ENCODE measurements around the gene DLG2.

DLG2 gene

DNA sequence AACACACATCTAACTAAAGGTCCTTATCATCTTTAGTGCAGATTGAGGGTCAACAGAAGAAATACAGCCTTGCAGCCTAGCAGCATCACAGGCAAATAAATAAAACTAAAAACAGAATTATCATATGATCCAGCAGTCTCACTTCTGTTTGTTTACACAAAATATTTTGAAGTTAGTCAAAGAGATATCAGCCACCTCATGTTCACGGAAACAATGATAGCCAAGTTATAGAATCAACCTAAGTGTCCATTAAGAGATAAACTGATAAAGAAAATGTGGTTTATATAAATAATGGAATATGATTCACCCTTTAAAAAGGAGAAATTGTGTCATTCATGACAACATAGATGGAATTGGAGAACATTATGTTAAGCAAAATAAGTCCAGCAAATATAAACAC is 1602.9 kb downstream of the DLG2 start:
- no peak for DNase-seq

- no peak for DNase-seq
Observed at GRCh38 chr11:84022695-84023094, 1604.4 kb downstream of the DLG2 start.

DNA sequence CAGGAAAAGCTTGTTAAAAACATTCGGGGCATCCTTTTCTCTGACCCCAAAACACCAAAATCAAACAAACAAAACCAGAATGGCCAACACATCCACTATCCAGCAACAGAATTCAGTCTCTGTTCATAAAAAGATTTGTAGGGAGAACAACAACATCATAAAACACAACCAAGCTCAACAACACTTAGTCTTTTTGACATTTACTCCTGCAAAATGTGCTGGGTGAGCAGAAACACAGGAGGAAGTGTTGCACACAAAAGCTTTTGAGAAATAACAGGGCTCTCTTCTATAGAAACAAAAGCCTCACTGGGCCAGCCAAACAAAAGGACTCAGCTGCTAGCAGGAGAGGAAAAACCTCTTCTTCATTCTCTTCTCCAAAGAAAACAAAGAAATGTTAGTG is 1604.9 kb downstream of the DLG2 start:
- no peak for DNase-seq

GRCh38 chr11:84021291-84021690 is 1605.9 kb downstream of the DLG2 start:
- DNase-seq: no peak

GRCh38 chr11:84019571-84020194 is 1607.5 kb downstream of the DLG2 start:
- DNase-seq: no peak

DNA sequence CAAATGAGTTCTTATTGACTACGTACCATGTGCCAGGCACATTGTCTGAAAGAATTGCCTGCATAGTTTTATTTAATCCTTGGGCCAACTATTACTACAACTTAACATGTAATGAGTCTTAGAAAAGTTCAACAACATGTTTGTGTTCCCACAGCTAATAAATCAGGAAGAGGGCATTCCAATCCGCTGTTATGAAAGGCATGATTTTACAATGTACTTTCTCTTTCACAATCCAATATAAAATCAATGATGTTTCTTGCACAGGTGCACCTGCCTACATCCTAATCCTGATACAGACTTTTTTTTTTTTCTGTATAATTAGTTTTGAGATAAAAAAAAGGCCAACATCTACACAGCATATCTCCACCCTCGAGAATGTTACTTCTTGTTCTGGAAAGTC is 1612.6 kb downstream of the DLG2 start:
- no peak for DNase-seq

DNA sequence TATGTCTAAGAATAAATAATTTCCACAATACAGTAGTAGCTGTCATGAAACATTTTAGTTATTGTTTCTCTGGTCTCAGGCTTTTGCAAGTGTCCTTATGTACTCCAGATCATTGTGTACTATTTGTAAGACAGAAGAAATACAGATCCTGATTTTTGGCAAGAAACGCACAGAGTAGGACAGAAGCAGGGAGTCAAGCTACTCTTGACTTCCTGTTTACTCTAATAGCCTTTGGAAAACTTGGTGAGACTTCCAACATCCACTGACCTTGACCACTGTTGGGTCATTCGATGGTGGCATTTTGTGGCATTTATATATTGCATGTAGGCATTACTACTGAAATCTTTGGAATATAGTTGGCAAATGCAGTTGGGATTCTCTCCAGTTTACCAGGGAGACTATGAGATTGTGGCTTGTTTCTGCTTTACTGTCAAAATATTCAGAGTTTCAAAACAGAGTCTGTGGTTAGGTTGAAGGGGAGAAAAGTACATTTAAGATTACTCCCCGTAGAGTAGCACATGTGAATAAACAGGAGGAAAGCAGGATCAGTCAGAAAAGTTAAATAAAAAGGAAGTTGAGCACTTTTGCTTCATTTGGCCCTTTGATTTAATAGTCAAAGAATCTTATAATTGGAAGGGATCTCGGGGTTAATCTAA is 1614.8 kb downstream of the DLG2 start:
- DNase-seq: no peak

DNA sequence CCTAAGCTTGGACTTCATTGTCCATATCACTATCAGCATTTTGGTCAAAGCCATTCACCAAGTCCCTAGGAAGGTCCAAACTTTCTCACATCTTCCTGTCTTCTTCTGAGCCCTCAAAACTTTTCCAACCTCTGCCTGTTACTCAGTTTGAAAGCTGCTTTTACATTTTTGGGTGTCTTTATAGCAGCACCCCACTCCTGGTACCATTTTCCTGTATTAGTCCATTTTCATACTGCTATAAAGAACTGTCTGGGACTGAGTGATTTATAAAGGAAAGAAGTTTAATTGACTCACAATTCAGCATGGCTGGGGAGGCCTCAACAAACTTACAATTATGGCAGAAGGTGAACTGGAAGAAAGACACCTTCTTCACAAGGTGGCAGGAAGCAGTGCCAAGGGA is 1624.0 kb downstream of the DLG2 start:
- DNase-seq: no peak

- no peak for DNase-seq
Observed at GRCh38 chr11:83998921-83999320, 1628.2 kb downstream of the DLG2 start.

DNA sequence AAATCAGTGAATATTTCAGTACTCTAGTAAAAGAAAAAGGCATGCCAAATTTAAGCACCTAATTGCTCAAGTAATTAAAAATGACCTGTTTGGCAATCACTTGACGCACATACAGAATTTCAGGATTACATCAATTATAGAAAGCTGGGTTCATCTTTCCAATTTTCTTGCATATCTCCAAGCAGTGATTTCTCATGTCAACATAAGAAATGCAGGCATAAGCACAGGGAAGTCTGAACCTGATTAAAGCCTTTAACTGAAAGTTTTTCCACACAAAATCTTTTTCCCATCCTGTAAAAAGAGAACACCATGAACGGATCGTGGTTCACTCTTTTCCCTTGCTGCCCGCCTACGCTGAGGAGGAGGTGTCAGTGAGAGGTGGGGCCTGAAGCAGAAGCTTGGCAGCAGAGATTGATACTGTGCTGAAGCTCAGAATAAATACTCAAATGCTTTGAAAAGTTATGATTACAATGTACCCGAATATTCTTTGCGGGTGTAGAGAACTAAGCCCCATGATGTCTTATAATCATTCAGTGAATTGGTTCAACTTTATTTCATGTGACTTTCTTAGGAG is 1636.9 kb downstream of the DLG2 start:
- no peak for DNase-seq

DNA sequence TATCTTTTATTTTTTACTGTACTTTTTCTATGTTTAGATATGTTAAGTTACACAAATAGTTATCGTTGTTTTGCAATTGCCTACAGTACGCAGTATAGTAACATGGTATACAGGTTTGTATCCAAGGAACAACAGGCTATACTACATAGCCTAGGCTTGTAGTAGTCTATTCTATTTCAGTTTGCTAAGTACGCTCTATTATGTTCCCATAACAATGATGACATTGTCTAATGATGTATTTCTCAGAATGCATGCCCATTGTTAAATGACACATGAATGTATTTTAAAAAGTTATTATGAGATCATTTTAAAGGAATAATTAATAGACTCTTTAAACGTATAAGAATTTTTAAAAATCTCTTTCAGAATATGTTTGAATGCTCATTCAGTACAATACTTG is 1644.3 kb downstream of the DLG2 start:
- no peak for DNase-seq

DNA sequence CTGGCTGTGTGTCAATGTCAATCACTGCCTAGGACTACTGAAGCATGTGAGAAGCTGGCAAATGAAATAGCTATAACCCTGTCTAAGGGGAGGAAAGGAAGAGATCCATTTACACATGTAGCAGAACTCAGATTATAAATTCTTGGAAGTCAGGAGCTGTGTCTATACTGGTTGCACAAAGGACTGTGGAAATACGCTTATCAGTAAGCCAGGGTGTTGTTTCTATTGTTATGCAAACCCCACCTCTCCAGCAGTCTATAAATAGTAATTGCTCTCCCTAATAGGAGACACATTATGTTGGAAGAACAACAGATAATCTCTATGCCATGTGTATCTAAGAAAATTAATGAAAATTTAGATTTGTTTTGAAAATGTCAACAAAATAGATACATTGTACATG is 1647.6 kb downstream of the DLG2 start:
- DNase-seq: no peak

GRCh38 chr11:83978942-83979341 is 1648.2 kb downstream of the DLG2 start:
- no peak for DNase-seq

DNA sequence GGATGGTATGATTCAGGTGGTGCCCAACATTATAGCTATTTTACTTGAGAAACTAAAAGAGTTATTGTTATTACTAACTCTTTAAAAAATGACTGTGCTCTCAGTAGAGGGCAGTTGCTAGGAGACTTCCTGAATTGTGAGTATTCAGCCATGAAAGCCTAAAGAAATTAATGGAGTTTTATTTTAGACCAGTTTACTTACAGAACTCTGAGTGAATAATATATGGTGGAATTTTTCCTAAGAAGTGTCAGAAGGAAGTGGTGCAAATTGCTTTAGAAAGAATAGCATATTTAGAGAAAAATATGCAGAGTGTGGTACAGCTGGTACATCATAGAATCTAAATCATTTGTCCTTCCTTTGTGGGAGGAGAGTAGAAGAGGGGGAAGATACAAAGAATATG is 1651.1 kb downstream of the DLG2 start:
- no peak for DNase-seq

DNA sequence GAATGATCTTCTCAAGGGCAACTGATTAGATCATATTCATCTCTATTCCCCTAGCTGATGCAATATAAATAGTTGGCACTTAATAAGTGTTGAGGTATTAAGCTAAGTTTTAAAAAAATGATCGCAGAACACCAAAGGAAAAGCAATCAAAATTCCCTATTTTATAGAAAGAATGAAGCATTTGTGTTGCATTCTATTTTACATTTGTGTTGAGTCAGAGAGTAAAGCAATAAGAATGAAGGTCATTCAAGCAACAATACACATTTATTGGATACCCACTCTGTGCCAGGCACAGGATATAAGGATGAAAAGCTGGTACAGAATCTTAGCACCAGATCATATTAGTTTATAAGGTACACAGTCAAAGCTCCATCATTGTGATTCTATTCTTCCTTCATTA is 1654.6 kb downstream of the DLG2 start:
- DNase-seq: no peak

- DNase-seq: no peak
Observed at GRCh38 chr11:83971063-83971462, 1656.1 kb downstream of the DLG2 start.

DNA sequence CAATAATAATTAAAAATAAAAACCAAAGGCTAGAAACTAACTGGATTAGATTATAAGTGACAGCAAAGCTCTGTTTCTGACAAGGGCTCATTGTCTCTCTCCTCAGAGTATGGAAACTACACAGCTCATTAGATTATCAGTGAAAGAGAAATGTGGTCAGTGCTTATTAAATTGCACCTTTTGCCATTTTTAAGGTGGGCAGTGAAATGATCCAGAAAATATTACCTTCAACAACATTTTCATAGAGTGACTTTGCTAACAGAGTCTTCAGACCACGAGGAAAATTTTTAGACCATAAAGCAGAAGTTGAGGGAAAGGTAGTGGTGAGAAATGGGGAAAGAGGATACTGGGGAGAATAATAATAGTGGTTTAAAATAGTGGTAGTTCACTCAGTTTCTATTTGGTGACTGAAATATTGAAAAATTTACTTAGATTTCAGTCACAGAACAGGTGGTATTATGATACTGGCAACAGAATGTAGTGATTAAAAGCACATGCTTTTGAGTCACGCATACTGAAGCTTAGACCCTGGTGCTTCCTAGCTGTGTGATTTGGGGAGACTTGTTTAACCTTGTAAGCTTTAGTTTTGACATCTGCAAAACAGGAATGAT is 1657.0 kb downstream of the DLG2 start:
- DNase-seq: no peak

DNA sequence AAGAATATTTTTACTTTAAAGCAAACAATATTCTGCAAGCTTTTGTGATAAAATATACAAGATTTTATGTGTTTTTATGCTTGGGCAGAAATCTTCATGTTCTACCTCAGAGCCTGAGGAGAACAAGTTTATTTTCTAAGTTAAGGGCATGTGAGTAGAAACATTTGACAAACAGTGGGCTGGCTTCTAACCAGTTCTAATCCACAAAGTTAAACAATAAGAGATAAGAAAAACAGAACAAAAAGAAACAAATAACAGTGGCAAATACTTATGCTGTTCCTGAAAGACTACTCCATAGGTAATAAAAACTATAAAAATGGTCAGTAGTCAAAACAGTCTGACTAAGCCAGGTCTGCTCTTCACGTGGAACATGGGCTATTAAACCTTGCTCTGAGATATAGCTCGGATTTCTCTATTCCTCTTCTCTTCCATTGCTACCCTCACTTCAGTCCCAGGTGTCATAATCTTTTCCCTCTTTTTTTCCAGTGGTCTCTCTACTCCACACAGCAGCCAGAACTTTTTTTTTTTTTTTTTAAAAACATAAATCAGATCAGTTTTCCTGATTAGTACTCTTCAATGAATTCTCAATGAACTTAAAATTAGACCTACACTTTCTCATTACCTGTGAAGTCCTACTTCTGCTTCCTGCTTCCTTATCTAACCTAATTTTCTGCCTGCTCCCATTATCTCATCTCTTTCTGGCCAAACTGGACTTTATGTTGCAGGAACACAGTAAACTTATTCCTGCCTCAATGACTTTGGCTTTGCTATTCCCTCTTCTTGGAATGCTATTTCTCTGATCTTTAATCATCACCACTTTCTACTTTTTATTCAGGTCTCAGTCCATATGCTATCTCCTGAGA is 1669.9 kb downstream of the DLG2 start:
- no peak for DNase-seq

GRCh38 chr11:83956119-83956697 is 1670.9 kb downstream of the DLG2 start:
- no peak for DNase-seq

GRCh38 chr11:83954780-83955179 is 1672.4 kb downstream of the DLG2 start:
- DNase-seq: no peak

DNA sequence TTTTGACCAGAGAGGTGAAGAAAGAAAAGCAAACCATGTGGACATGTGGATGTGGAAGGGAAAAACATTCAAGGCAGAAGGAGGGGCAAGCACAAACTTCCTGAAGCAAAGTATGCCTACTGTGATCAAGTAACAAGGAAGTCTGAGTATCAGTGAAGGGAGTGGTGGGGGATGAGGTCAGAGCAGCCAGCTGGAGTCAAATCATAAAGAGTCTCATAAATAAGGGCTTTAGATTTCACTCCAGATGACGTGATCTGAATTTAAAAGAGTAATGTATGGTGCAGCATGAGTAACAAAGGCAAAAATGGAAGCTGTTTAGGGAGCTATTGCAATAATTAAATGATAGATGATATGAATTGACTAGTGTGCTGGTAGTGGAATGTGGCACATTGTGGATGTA is 1675.6 kb downstream of the DLG2 start:
- DNase-seq: no peak

- DNase-seq: no peak
Observed at GRCh38 chr11:83948200-83948599, 1678.9 kb downstream of the DLG2 start.

- no peak for DNase-seq
Observed at GRCh38 chr11:83945976-83946375, 1681.2 kb downstream of the DLG2 start.

Measured in MV-4-11 (cell line).